22Rv1 (cell line): ENCODE results near the gene CARM1.
"Not testable (repeated sequence)": the region's sequence is repeated elsewhere in the genome, so short reads cannot be mapped to it uniquely, and the experiment has no call there.

Experiments used
- H3K27ac ChIP-seq: fragments of 450-650 bp; 2 replicates; pipeline ENCODE4 v1.5.1; 2017
- CTCF ChIP-seq: fragments of 450-650 bp; IDR thresholded peaks from 2 replicates; pipeline ENCODE4 v1.5.1; 2017; ENCODE audit warnings: mild to moderate bottlenecking
- ZFX ChIP-seq: fragments of 450-650 bp; IDR thresholded peaks from 2 replicates; pipeline ENCODE4 v1.6.1; 2017; ENCODE audit warnings: antibody characterized with exemption, borderline replicate concordance

CARM1 gene

GRCh38 chr19:10830931-10831779 lies 40.2 kb upstream of the CARM1 start:
- no peak for TF ChIP-seq ZFX
- TF ChIP-seq CTCF, result no peak
- H3K27ac ChIP-seq, result no peak overlapping the region

GRCh38 chr19:10831987-10832938 lies 39.1 kb upstream of the CARM1 start:
- TF ChIP-seq CTCF (no peak), ZFX (no peak)
- H3K27ac ChIP-seq, result no peak overlapping the region

GRCh38 chr19:10832939-10833296 lies 38.4 kb upstream of the CARM1 start:
- peak overlapping the region; percentile 99; the same call in 1 of the 2 replicates for H3K27ac ChIP-seq
- TF ChIP-seq ZFX, result no peak
- TF ChIP-seq CTCF, result no peak

- TF ChIP-seq ZFX (no peak), CTCF (no peak)
- peak overlapping the region; percentile 99 for H3K27ac ChIP-seq
These were observed 36.1 kb upstream of the CARM1 start for GRCh38 chr19:10835089-10835753.

- TF ChIP-seq CTCF (no peak), ZFX (no peak)
- peak within 1 kb of the TSS; percentile 99 for H3K27ac ChIP-seq
These were observed 35.4 kb upstream of the CARM1 start, which contains the start of gene TMED1 for GRCh38 chr19:10835754-10836478. TMED1 (minus strand) TSS chr19:10836212; CDS start chr19:10836191, 21 bp downstream.

- peak overlapping the region; percentile 99 for H3K27ac ChIP-seq
- TF ChIP-seq CTCF, result no peak
- TF ChIP-seq ZFX, result no peak
These were observed 34.6 kb upstream of the CARM1 start for GRCh38 chr19:10836479-10837330.

- H3K27ac ChIP-seq, result not testable (repeated sequence)
These were observed 33.7 kb upstream of the CARM1 start for GRCh38 chr19:10837649-10838048.
